Osteoblast (primary cell): ENCODE data around the gene CREBRF. TPM values are rescaled to one million over a fixed set of nuclear protein-coding genes. Genes with fewer than 3 reads are reported as not detected.

ENCODE experiments used
- DNase-seq: peaks from one replicate; pipeline ENCODE4 v3.0.0; 2011; ENCODE audit warnings: low spot score, mixed read lengths; ENCODE audit not compliant: insufficient read length; ENCODE audit errors: missing footprints
- H2AFZ ChIP-seq: 2 replicates; pipeline ENCODE4 v1.6.0; 2011; ENCODE audit warnings: mild to moderate bottlenecking, low read length
- H3K27ac ChIP-seq: 2 replicates; pipeline ENCODE4 v1.5.1; 2011; ENCODE audit warnings: mild to moderate bottlenecking, low read depth, low read length, moderate library complexity
- H3K27me3 ChIP-seq: 2 replicates; pipeline ENCODE4 v1.6.0; 2012; ENCODE audit warnings: mild to moderate bottlenecking, control low read depth, inconsistent platforms, low read length, moderate library complexity; ENCODE audit not compliant: insufficient read depth
- H3K36me3 ChIP-seq: 2 replicates; pipeline ENCODE4 v1.5.1; 2011; ENCODE audit warnings: mild to moderate bottlenecking, low read length, control low read depth, moderate library complexity; ENCODE audit not compliant: insufficient read depth
- H3K4me1 ChIP-seq: 2 replicates; pipeline ENCODE4 v1.5.1; 2011; ENCODE audit warnings: mild to moderate bottlenecking, low read length, control low read depth, moderate library complexity; ENCODE audit not compliant: insufficient read depth
- H3K4me2 ChIP-seq: 2 replicates; pipeline ENCODE4 v1.6.0; 2011; ENCODE audit warnings: mild to moderate bottlenecking, low read length; ENCODE audit not compliant: insufficient read depth
- H3K4me3 ChIP-seq: fragments of 200-600 bp; sonication (generic); 3 replicates; pipeline ENCODE4 v1.5.1; 2012; ENCODE audit warnings: mild to moderate bottlenecking, low read length, inconsistent platforms; ENCODE audit not compliant: insufficient read depth
- H3K79me2 ChIP-seq: 2 replicates; pipeline ENCODE4 v1.6.0; 2012; ENCODE audit warnings: mild to moderate bottlenecking, low read length, control low read depth, inconsistent platforms; ENCODE audit not compliant: insufficient read depth
- H3K9me3 ChIP-seq: 2 replicates; pipeline ENCODE4 v1.5.1; 2011; ENCODE audit warnings: low read depth, low read length, control low read depth
- H4K20me1 ChIP-seq: 2 replicates; pipeline ENCODE4 v1.6.0; 2012; ENCODE audit warnings: mild to moderate bottlenecking, low read length, control low read depth; ENCODE audit not compliant: insufficient read depth
- CTCF ChIP-seq: IDR thresholded peaks from 2 replicates; pipeline ENCODE4 v1.5.1; 2011; ENCODE audit warnings: mild to moderate bottlenecking, low read depth, low read length, moderate library complexity; ENCODE audit errors: extremely low read depth
- total RNA-seq: library from RNA; depleted of rRNA; stranded (reverse); fragments of >200 nt; gene quantifications from 2 replicates; pipeline ENCODE4 v1.2.3, GENCODE V29; 2012

CREBRF gene
- total RNA-seq, 1 donor: 35.8 TPM

GRCh38 chr5:173158366-173158765 is 102.2 kb downstream of the CREBRF start:
- Histone ChIP-seq H3K4me1 (no peaks in the 10 kb centered on the region), H3K27ac (no peak overlapping the region), H4K20me1 (no peaks in the 10 kb centered on the region), H3K9me3 (no peaks in the 10 kb centered on the region), H3K79me2 (no peaks in the 10 kb centered on the region), H3K27me3 (no peaks in the 10 kb centered on the region), H3K4me2 (no peak overlapping the region), H3K36me3 (peaks cover 63% of the 10 kb centered on the region), H2AFZ (no peak overlapping the region), H3K4me3 (no peak overlapping the region)
- no peak for TF ChIP-seq CTCF
- no peak for DNase-seq

GRCh38 chr5:173159256-173159655 is 103.1 kb downstream of the CREBRF start:
- H3K4me1 ChIP-seq: no peaks in the 10 kb centered on the region
- no peak overlapping the region for H3K4me2 ChIP-seq
- H3K27ac ChIP-seq: no peak overlapping the region
- no peaks in the 10 kb centered on the region for H3K27me3 ChIP-seq
- peaks cover 59% of the 10 kb centered on the region for H3K36me3 ChIP-seq
- H3K9me3 ChIP-seq: no peaks in the 10 kb centered on the region
- no peak overlapping the region for H2AFZ ChIP-seq
- no peak for TF ChIP-seq CTCF
- H3K4me3 ChIP-seq: no peak overlapping the region
- no peaks in the 10 kb centered on the region for H4K20me1 ChIP-seq
- H3K79me2 ChIP-seq: no peaks in the 10 kb centered on the region
- no peak for DNase-seq

GRCh38 chr5:173161148-173161547 is 105.0 kb downstream of the CREBRF start:
- no peak overlapping the region for H3K4me3 ChIP-seq
- no peaks in the 10 kb centered on the region for H3K9me3 ChIP-seq
- TF ChIP-seq CTCF: no peak
- no peak for DNase-seq
- H3K27me3 ChIP-seq: no peaks in the 10 kb centered on the region
- H3K36me3 ChIP-seq: peaks cover 47% of the 10 kb centered on the region
- H3K4me1 ChIP-seq: no peaks in the 10 kb centered on the region
- H3K27ac ChIP-seq: no peak overlapping the region
- H4K20me1 ChIP-seq: no peaks in the 10 kb centered on the region
- no peak overlapping the region for H3K4me2 ChIP-seq
- H3K79me2 ChIP-seq: no peaks in the 10 kb centered on the region
- H2AFZ ChIP-seq: no peak overlapping the region

GRCh38 chr5:173163219-173163618 is 107.1 kb downstream of the CREBRF start:
- Histone ChIP-seq H3K27ac (no peak overlapping the region), H3K27me3 (no peaks in the 10 kb centered on the region), H3K4me2 (no peak overlapping the region), H4K20me1 (no peaks in the 10 kb centered on the region), H3K36me3 (peaks cover 42% of the 10 kb centered on the region), H2AFZ (no peak overlapping the region), H3K4me3 (no peak overlapping the region), H3K79me2 (no peaks in the 10 kb centered on the region), H3K9me3 (no peaks in the 10 kb centered on the region), H3K4me1 (no peaks in the 10 kb centered on the region)
- TF ChIP-seq CTCF: no peak
- no peak for DNase-seq
